Measurements from ENCODE around the gene PRAMEF12.

The PRAMEF12 gene

DNA sequence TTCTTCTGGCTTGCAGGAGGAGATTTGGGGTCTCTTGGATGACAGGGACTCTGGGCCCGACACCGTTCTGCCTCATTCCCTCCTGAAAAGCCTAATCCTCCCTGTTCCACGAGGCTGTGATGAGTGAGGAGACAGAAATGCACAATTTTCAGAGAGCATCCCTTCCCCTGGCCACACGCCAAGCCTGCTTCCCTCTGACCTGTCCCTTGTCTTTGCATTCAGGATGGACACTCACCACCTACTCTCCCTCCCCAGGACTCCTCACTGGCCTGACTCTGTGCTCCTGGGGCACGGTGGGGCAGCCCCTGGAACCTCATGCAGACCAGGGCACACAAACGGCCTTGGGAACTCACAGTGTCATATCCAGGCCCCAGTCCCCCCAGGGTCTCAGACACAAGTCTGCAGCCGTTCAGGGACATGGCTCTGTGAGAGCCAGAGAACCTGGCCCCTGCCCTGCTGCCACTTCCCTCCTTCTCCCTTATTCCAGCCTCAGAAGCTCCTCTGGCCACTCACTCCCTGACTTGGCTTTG, 3.5 kb upstream of the PRAMEF12 start:
- H3K4me3 ChIP-seq (ENCODE audit: low read length), result no peak overlapping the region
- TF ChIP-seq, protein P1, sequence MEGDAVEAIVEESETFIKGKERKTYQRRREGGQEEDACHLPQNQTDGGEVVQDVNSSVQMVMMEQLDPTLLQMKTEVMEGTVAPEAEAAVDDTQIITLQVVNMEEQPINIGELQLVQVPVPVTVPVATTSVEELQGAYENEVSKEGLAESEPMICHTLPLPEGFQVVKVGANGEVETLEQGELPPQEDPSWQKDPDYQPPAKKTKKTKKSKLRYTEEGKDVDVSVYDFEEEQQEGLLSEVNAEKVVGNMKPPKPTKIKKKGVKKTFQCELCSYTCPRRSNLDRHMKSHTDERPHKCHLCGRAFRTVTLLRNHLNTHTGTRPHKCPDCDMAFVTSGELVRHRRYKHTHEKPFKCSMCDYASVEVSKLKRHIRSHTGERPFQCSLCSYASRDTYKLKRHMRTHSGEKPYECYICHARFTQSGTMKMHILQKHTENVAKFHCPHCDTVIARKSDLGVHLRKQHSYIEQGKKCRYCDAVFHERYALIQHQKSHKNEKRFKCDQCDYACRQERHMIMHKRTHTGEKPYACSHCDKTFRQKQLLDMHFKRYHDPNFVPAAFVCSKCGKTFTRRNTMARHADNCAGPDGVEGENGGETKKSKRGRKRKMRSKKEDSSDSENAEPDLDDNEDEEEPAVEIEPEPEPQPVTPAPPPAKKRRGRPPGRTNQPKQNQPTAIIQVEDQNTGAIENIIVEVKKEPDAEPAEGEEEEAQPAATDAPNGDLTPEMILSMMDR (IDR thresholded peaks at IDR 0.05; ENCODE audit: insufficient read depth, low read depth, low read length, missing control alignments), result no peak
- no peak for DNase-seq (ENCODE audit: low read depth)

- H3K4me3 ChIP-seq (ENCODE audit: low read length), result no peak overlapping the region
- TF ChIP-seq, protein P1 (IDR thresholded peaks at IDR 0.05; ENCODE audit: insufficient read depth, low read depth, low read length, missing control alignments), result no peak
- no peak for DNase-seq (ENCODE audit: low read depth)
These were observed 2.9 kb upstream of the PRAMEF12 start for GRCh38 chr1:12770620-12771019.

- TF ChIP-seq, protein P1 (IDR thresholded peaks at IDR 0.05; ENCODE audit: insufficient read depth, low read depth, low read length, missing control alignments), result no peak
- DNase-seq (ENCODE audit: low read depth), result no peak
- H3K4me3 ChIP-seq (ENCODE audit: low read length), result no peak overlapping the region
These were observed 2.4 kb upstream of the PRAMEF12 start for GRCh38 chr1:12771186-12771585.

GRCh38 chr1:12772520-12772919, 1.0 kb upstream of the PRAMEF12 start:
- TF ChIP-seq, protein P1 (IDR thresholded peaks at IDR 0.05; ENCODE audit: insufficient read depth, low read depth, low read length, missing control alignments), result no peak
- H3K4me3 ChIP-seq (ENCODE audit: low read length), result no peak overlapping the region
- DNase-seq (ENCODE audit: low read depth), result no peak

DNA sequence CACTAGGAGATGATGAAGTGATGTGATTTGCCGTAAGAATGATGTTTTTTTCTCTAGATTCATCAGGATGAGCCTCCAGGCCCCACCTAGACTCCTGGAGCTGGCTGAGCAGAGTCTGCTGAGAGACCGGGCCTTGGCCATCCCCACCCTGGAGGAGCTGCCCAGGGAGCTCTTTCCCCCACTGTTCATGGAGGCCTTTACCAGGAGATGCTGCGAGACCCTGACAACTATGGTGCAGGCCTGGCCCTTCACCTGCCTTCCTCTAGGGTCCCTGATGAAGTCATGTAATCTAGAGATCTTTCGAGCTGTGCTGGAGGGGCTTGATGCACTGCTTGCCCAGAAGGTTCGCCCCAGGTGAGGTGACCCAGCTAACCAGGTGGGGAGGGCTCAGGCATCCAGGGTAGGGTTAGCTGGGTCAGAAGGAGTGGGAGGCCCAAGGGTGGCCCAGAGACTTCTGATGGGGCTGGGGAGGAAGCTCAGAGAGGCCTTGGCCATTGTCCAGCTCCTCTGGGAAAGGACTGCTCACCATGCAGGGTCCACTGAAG, 1.3 kb downstream of the PRAMEF12 start:
- TF ChIP-seq, protein P1 (IDR thresholded peaks at IDR 0.05; ENCODE audit: insufficient read depth, low read depth, low read length, missing control alignments), result no peak

GRCh38 chr1:12775443-12775842, 1.9 kb downstream of the PRAMEF12 start:
- TF ChIP-seq, protein P1 (IDR thresholded peaks at IDR 0.05; ENCODE audit: insufficient read depth, low read depth, low read length, missing control alignments), result no peak
- no peak overlapping the region for H3K4me3 ChIP-seq (ENCODE audit: low read length)
- no peak for DNase-seq (ENCODE audit: low read depth)

More for the DNA sequence above, 1.3 kb downstream of the PRAMEF12 start:
- H3K4me3 ChIP-seq (ENCODE audit: low read length), result no peak overlapping the region
- DNase-seq (ENCODE audit: low read depth), result no peak
